Neural progenitor cell (in vitro differentiated cells): Measurements from ENCODE around the gene PLA1A. TPM values are rescaled to one million over a fixed set of nuclear protein-coding genes. Genes with fewer than 3 reads are reported as not detected.
A peak's percentile ranks its signal among the peaks of the same experiment; 100 is the strongest.

ENCODE experiments used
- DNase-seq: peaks from one replicate; pipeline ENCODE4 v3.0.0-alpha.2; 2016; ENCODE audit warnings: low spot score
- H2AFZ ChIP-seq: fragments of 200-600 bp; sonication (generic); replicated peaks from 2 replicates; pipeline ENCODE4 v1.6.1; 2016; ENCODE audit warnings: antibody characterized with exemption
- H3F3A ChIP-seq: fragments of 200-600 bp; sonication (generic); 2 replicates; pipeline ENCODE4 v1.6.1; 2016; ENCODE audit warnings: antibody characterized with exemption, low read depth
- H3K27ac ChIP-seq: fragments of 200-600 bp; sonication (generic); 2 replicates; pipeline ENCODE4 v1.5.1; 2016; ENCODE audit warnings: mild to moderate bottlenecking
- H3K27me3 ChIP-seq: fragments of 200-600 bp; sonication (generic); 2 replicates; pipeline ENCODE4 v1.6.1; 2016; ENCODE audit warnings: mild to moderate bottlenecking, moderate library complexity
- H3K36me3 ChIP-seq: fragments of 200-600 bp; sonication (generic); 2 replicates; pipeline ENCODE4 v1.5.1; 2016
- H3K4me1 ChIP-seq: fragments of 200-600 bp; sonication (generic); 2 replicates; pipeline ENCODE4 v1.6.1; 2016; ENCODE audit warnings: mixed run types
- H3K4me2 ChIP-seq: fragments of 200-600 bp; sonication (generic); 2 replicates; pipeline ENCODE4 v1.6.1; 2016
- H3K4me3 ChIP-seq: fragments of 200-600 bp; sonication (generic); 2 replicates; pipeline ENCODE4 v1.5.1; 2016
- H3K79me2 ChIP-seq: fragments of 200-600 bp; sonication (generic); 2 replicates; pipeline ENCODE4 v1.6.1; 2016; ENCODE audit warnings: low read depth
- H3K9ac ChIP-seq: fragments of 200-600 bp; sonication (generic); 2 replicates; pipeline ENCODE4 v1.6.1; 2016
- H3K9me3 ChIP-seq: fragments of 200-600 bp; sonication (generic); 2 replicates; pipeline ENCODE4 v1.5.1; 2016; ENCODE audit warnings: low read depth
- H4K20me1 ChIP-seq: fragments of 200-600 bp; sonication (generic); 2 replicates; pipeline ENCODE4 v1.6.1; 2016; ENCODE audit warnings: low read depth
- H3K27ac Mint-ChIP-seq: 3 replicates; pipeline ENCODE4 v1.8.0; 2021; ENCODE audit warnings: mixed read lengths
- H3K27me3 Mint-ChIP-seq: 2 replicates; pipeline ENCODE4 v1.8.0; 2022; ENCODE audit warnings: low read depth, mild to moderate bottlenecking, inconsistent platforms, moderate library complexity, mixed read lengths; ENCODE audit not compliant: insufficient read depth
- H3K36me3 Mint-ChIP-seq: 3 replicates; pipeline ENCODE4 v1.8.0; 2021; ENCODE audit warnings: mixed read lengths
- H3K4me1 Mint-ChIP-seq: 3 replicates; pipeline ENCODE4 v1.8.0; 2021; ENCODE audit warnings: mixed read lengths
- H3K4me3 Mint-ChIP-seq: 3 replicates; pipeline ENCODE4 v1.8.0; 2021; ENCODE audit warnings: mild to moderate bottlenecking, moderate library complexity, mixed read lengths
- H3K9me3 Mint-ChIP-seq: 3 replicates; pipeline ENCODE4 v1.8.0; 2020; ENCODE audit warnings: mixed read lengths
- EZH2 ChIP-seq: fragments of 200-600 bp; sonication (generic); IDR thresholded peaks from 2 replicates; pipeline ENCODE4 v1.6.1; 2017; ENCODE audit warnings: antibody characterized with exemption, mild to moderate bottlenecking, moderate library complexity
- EZH2phosphoT487 ChIP-seq: fragments of 200-600 bp; sonication (generic); IDR thresholded peaks from 2 replicates; pipeline ENCODE4 v1.6.1; 2017; ENCODE audit warnings: antibody characterized with exemption
- total RNA-seq: library from RNA; depleted of rRNA; stranded (reverse); fragments of >200 nt; gene quantifications from 2 replicates; pipeline ENCODE4 v1.2.3, GENCODE V29; 2015; ENCODE audit warnings: low replicate concordance
- TF ChIP-seq, protein P1 (sequence below): fragments of 200-600 bp; sonication (generic); IDR thresholded peaks from 2 replicates; pipeline ENCODE4 v1.5.1; 2017; ENCODE audit warnings: antibody characterized with exemption, mild to moderate bottlenecking

The PLA1A gene
- total RNA-seq, 1 donor from 2014 or later, result not detected

DNA sequence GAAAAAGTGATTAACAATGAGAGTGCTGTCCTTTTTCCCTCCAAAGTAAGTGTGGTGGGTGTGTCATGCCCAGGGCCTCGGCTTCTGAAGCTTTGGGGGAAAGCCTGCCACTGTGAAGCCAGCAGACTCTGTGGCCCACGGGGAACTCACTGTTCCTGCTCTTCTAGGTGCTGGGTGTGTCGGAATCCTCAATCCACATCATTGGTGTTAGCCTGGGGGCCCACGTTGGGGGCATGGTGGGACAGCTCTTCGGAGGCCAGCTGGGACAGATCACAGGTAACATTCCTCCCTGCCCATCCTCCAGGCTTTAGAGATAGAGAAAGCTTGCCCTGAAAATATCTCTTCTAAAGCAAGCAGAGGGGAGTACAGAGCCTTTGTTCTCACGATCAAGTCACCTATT, 11.6 kb downstream of the PLA1A start:
- H3K9ac ChIP-seq, result no peak overlapping the region
- peaks cover 2% of the 10 kb centered on the region for H3K27me3 Mint-ChIP-seq
- H3K36me3 Mint-ChIP-seq, result no peaks in the 10 kb centered on the region
- no peak overlapping the region for H3K4me2 ChIP-seq
- no peak overlapping the region for H3K27ac ChIP-seq
- H3K4me1 Mint-ChIP-seq, result peaks cover 14% of the 10 kb centered on the region
- H3K79me2 ChIP-seq, result no peaks in the 10 kb centered on the region
- TF ChIP-seq EZH2phosphoT487 (no peak), EZH2 (no peak)
- TF ChIP-seq, protein P1, sequence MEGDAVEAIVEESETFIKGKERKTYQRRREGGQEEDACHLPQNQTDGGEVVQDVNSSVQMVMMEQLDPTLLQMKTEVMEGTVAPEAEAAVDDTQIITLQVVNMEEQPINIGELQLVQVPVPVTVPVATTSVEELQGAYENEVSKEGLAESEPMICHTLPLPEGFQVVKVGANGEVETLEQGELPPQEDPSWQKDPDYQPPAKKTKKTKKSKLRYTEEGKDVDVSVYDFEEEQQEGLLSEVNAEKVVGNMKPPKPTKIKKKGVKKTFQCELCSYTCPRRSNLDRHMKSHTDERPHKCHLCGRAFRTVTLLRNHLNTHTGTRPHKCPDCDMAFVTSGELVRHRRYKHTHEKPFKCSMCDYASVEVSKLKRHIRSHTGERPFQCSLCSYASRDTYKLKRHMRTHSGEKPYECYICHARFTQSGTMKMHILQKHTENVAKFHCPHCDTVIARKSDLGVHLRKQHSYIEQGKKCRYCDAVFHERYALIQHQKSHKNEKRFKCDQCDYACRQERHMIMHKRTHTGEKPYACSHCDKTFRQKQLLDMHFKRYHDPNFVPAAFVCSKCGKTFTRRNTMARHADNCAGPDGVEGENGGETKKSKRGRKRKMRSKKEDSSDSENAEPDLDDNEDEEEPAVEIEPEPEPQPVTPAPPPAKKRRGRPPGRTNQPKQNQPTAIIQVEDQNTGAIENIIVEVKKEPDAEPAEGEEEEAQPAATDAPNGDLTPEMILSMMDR, result no peak
- no peaks in the 10 kb centered on the region for H3K9me3 ChIP-seq
- H4K20me1 ChIP-seq, result no peaks in the 10 kb centered on the region
- H3K27me3 ChIP-seq, result no peaks in the 10 kb centered on the region
- peak overlapping the region; percentile 16 for H3K4me3 Mint-ChIP-seq
- H3K9me3 Mint-ChIP-seq, result peaks cover 4% of the 10 kb centered on the region
- H3K4me3 ChIP-seq, result no peak overlapping the region
- no peak overlapping the region for H3K27ac Mint-ChIP-seq
- H2AFZ ChIP-seq, result peak overlapping the region; percentile 18
- H3K36me3 ChIP-seq, result no peaks in the 10 kb centered on the region
- H3K4me1 ChIP-seq, result no peaks in the 10 kb centered on the region
- H3F3A ChIP-seq, result no peaks in the 10 kb centered on the region
- DNase-seq, result no peak

DNA sequence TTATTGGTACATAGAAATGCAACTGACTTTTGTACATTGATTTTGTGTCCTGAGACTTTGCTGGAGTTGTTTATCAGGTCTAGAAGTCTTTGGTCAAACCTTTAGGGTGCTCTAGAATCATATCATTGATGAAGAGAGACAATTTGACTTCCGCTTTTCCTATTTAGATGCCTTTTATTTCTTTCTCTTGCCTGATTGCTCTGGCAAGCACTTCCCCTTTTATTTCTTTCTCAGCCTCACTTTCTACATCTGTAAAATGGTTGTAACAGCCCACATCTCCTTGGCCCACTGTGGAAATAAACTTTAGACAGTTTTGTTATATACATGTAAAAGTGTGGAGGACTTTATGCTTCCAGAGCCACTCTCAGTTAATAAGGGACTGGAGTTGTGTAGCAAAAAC, 14.0 kb downstream of the PLA1A start:
- peaks cover 4% of the 10 kb centered on the region for H3K27me3 Mint-ChIP-seq
- Histone ChIP-seq H3K4me1 (no peaks in the 10 kb centered on the region), H3K9ac (no peak overlapping the region), H3F3A (no peaks in the 10 kb centered on the region), H3K9me3 (no peaks in the 10 kb centered on the region), H4K20me1 (no peaks in the 10 kb centered on the region), H3K36me3 (no peaks in the 10 kb centered on the region), H3K4me2 (no peak overlapping the region), H2AFZ (no peak overlapping the region), H3K79me2 (no peaks in the 10 kb centered on the region), H3K4me3 (no peak overlapping the region), H3K27me3 (no peaks in the 10 kb centered on the region), H3K27ac (no peak overlapping the region)
- no peak for DNase-seq
- TF ChIP-seq, protein P1, result no peak
- no peak overlapping the region for H3K4me3 Mint-ChIP-seq
- H3K4me1 Mint-ChIP-seq, result peaks cover 14% of the 10 kb centered on the region
- H3K9me3 Mint-ChIP-seq, result peaks cover 4% of the 10 kb centered on the region
- no peaks in the 10 kb centered on the region for H3K36me3 Mint-ChIP-seq
- no peak overlapping the region for H3K27ac Mint-ChIP-seq

DNA sequence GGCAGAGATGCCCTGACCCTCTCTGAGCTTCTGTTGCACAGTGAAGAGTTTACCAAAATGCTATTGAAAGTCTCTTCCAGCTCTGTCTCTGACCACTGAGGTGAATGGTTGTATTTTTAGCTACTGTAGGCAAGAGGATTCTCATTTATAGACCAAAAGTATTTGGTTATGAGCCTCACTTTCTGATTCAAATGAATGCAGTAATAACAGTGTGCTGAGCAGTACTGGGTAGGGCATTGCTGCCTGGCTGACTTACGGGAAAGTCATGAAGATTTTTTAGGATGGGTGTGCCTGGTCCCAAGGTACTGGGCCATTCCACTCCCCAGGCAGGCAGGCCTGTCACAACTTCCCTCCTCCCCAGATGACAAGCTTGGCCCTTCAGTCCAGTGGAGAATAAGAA, 15.5 kb downstream of the PLA1A start:
- H2AFZ ChIP-seq, result no peak overlapping the region
- no peaks in the 10 kb centered on the region for H3K36me3 ChIP-seq
- H3F3A ChIP-seq, result no peaks in the 10 kb centered on the region
- Mint-ChIP-seq H3K9me3 (peaks cover 4% of the 10 kb centered on the region), H3K4me1 (peaks cover 11% of the 10 kb centered on the region), H3K27me3 (peaks cover 5% of the 10 kb centered on the region), H3K36me3 (no peaks in the 10 kb centered on the region), H3K27ac (no peak overlapping the region), H3K4me3 (no peak overlapping the region)
- no peak overlapping the region for H3K27ac ChIP-seq
- DNase-seq, result no peak
- no peaks in the 10 kb centered on the region for H4K20me1 ChIP-seq
- no peak overlapping the region for H3K4me2 ChIP-seq
- no peaks in the 10 kb centered on the region for H3K27me3 ChIP-seq
- H3K9ac ChIP-seq, result no peak overlapping the region
- no peaks in the 10 kb centered on the region for H3K79me2 ChIP-seq
- H3K4me1 ChIP-seq, result no peaks in the 10 kb centered on the region
- H3K9me3 ChIP-seq, result no peaks in the 10 kb centered on the region
- no peak overlapping the region for H3K4me3 ChIP-seq
- TF ChIP-seq EZH2phosphoT487, result no peak

DNA sequence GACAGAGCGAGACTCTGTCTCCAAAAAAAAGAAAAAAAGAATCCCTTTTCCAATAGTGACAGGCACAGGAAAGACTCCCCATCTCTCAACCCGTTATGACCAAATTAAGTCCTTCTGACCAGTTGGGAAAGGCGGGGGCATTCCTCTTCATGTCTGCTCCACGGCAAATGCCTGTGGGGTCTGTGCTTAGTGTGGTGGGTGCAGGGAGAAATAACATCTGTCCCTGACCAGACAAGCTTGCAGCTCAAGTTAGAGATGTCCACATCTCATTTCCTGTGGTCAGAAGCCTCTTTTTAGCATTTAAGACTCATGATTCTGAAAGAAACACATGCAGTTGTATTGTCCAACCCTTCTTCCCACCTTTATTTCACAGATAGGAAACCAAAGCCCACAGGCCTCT, 16.2 kb downstream of the PLA1A start:
- Mint-ChIP-seq H3K9me3 (peaks cover 4% of the 10 kb centered on the region), H3K27ac (no peak overlapping the region), H3K4me1 (peaks cover 6% of the 10 kb centered on the region), H3K27me3 (peaks cover 4% of the 10 kb centered on the region), H3K4me3 (no peak overlapping the region), H3K36me3 (no peaks in the 10 kb centered on the region)
- H3K79me2 ChIP-seq, result no peaks in the 10 kb centered on the region
- H4K20me1 ChIP-seq, result no peaks in the 10 kb centered on the region
- H3K4me2 ChIP-seq, result no peak overlapping the region
- no peaks in the 10 kb centered on the region for H3K9me3 ChIP-seq
- no peak overlapping the region for H3K27ac ChIP-seq
- no peaks in the 10 kb centered on the region for H3K27me3 ChIP-seq
- H3K4me3 ChIP-seq, result no peak overlapping the region
- no peaks in the 10 kb centered on the region for H3F3A ChIP-seq
- H3K4me1 ChIP-seq, result no peaks in the 10 kb centered on the region
- no peak overlapping the region for H3K9ac ChIP-seq
- no peaks in the 10 kb centered on the region for H3K36me3 ChIP-seq
- no peak for DNase-seq
- no peak overlapping the region for H2AFZ ChIP-seq
- TF ChIP-seq EZH2, result no peak
- no peak for TF ChIP-seq EZH2phosphoT487
- TF ChIP-seq, protein P1, result no peak
